Left forelimb (tissue), 1 donor: Measurements from ENCODE around the gene ERFE.
"Not testable (repeated sequence)": the region's sequence is repeated elsewhere in the genome, so short reads cannot be mapped to it uniquely, and the experiment has no call there.

Experiments used
- DNase-seq: peaks from one replicate; pipeline ENCODE4 v3.0.0-alpha.2; 2018; ENCODE audit warnings: low spot score

ERFE gene

DNA sequence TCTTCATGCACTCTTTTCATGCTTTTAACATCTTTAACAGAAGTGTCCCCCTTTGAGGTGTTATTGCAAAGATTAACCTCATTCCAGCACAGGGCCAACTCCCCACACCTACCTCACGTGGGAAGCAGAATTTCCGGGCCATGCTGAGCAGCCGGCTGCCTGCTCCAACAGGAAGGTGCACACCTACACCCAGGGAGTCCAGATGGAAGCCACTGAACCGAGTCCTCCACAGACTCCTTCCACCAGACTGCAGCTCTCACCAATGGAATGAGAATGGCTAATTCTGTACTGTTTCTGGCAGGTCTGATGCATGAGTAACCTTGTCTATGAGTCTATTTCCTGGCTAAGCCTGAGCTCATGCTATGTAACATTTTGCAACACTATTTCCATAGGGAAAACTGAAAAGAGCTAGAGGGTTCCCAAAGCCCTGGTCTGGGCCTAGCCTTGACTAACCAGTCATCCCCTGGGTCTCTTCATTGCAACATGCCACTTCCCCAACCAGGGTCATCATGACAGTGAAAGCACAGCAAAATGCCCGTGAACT, 11.0 kb downstream of the ERFE start:
- DNase-seq, result no peak

DNA sequence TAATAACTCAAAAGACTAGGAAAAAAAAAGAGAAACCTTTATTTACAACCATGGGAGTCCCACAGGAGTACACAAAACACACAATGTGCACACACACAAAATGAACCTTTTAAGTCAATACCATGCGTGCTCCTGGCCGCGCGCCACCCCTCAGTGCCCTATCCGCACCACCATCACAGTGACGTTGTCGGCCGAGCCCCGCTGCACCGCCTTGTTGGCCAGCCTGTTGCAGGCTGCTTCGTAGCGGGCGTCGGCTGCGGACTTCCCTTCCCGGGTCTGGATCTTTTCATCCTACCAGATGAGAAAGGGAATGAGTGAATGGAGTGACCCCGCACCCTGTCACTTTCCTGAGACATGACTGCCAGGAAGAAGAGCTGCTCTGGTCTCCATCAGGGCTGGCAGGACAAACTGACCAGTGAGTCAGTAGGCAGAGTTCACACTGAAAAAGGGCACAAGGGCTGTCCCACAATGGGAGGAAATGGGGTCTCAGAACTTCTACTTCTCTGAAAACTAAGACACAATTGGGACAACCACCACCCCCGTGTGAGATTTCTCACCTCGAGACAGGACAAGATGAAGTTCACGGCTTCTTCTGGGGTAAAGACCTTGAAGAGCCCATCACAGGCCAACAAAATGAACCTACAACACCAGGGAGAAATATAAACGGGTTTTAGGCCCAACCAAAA, 11.8 kb downstream of the ERFE start:
- no peak for DNase-seq

DNA sequence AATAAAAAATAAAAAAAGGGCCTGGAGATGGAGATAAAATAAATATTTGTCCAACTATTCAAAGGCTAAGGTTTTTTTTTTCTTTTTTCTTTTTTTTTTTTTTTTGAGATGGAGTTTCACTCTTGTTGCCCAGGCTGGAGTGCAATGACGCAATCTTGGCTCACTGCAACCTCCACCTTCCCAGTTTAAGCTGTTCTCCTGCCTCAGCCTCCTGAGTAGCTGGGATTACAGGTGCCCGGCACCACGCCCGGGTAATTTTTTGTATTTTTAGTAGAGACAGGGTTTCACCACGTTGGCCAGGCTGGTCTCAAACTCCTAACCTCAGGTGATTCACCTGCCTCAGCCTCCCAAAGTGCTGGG, 12.3 kb downstream of the ERFE start:
- not testable (repeated sequence) for DNase-seq

DNA sequence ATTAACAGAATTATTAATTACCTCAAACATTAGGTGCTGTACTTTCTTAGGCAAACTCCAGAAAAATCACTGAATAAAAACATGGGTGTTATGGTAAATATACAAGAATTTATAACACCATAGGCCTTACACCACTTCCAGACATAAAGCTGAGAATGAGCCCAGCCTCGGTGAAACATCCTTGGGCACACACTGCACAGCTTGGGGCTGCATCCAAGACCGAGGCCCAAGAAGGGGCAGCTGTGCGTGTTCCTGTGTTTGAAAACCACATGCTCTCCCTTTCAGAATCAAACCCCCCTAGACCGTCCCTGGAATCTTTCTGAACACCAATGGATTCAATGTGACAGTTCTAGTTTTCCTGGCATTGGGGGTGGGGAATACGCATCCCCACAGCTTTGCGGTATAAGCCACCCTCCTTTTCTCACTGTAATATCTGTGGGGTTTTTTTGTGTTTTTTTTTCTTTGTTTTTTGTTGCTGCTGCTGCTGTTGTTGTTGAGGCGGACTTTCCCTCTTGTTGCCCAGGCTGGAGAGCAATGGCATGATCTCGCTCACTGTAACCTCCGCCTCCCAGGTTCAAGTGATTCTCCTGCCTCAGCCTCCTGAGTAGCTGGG, 12.9 kb downstream of the ERFE start:
- DNase-seq, result no peak

DNA sequence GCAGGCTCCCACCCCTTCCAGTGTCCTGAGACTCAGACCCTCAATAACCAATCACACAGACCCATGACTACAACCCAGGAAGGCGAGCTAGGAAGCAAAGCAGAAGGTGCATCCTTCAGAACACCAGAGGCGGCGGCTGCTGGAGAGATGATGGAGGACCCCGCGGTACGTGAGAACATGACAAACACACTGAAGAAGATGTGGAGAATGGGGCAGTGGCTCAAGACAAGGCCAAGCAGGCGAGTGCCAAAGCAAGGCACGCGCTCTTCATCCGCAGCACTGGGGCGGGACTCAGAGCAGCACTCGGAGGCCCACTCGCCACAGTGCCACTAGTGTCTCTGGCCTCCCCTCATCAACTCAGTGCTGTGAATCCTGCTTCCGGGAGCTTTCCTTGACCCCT, 13.7 kb downstream of the ERFE start:
- DNase-seq, result no peak

DNA sequence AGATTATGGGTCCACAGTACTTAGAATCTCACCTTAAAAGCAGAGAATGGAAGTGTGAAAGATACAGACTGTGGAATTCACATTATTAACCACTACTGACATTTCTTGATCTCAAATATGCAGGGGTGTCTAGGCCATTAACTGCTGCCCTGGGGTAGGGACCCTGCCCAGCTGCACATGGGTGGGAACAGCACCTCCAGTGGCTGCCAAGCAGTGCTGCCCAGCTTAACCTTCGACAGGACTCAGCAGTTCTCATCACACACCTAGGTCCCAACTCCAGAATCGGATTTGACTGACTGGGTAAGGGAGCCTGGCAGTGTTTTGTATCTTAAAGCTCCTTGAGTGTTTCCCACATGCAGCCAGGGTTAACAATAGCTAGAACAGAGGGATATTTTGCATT, 14.9 kb downstream of the ERFE start:
- no peak for DNase-seq

DNA sequence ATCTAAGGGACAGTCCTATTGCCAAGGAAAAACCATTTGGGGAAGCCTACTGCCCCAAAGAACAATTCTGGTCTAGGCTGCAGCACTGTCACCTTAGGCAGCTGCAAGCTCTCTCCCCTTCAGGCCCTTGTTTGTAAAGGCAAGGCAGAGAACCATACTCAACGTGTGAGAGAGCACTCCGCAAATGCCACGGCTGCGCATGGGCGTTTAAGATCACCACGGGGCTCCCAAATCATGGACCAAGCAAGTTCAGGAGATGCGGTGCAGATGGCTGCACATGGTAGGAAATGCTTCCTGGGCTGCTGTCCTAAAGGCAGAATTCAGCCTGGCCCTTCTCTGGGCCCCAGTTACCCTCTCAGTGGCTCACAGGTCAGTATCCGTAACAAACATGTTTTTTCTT, 15.5 kb downstream of the ERFE start:
- no peak for DNase-seq

DNA sequence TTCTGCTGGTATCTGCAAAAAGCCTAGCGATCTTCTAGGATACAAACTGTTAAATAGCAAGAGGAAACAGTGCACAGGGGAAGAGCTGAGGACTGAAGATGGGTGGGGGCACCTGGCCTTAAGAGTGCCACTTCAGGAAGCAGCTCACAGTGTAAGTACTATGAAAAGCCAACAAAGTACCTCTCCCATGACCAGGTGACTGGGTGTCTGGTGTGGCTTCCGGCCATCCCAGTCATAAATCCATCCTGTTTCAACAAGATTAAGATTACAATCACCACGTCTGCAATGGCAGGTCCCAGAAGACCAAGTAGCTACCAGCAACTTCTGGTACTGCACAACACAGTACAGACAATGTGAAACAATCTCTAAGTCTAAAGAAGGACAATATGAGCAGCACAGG, 15.9 kb downstream of the ERFE start:
- DNase-seq, result no peak

DNA sequence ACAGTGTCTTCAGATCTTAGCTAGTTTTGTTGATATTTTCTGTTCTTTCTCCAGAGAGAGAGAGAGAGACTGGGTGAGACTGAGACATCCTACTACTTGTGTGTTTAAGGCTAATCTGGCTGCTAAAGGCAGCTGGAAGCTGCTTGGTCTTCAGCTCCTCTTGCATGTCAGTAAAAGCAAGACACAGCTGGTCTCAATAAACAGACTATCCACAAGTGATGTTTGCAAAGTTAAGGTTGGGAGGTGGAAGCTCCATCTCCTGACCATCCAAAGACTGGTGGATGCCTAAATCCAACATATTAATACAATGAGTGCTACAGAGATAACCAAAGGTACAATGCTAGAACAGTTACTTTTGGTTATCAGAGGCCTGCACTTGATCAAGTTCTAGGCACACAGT, 17.8 kb downstream of the ERFE start:
- DNase-seq, result no peak

DNA sequence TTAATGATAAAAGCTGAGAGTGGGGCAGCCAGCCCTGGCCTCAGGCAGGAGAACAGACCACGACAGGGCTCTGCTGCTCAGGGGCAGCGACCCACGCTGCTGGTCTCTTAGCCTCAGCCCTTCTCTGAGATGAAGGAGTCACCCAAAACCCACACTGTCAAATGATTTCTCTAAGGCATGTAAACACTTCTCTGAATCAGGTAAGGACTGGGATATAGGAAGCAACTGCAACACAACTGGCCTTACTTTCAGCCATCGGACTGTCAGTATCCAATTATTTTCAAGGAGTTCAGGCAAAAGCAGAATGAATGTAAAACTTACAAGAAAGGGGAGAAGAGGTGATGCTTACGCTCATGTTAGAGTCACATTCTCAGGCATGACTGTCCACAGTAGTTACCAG, 21.8 kb downstream of the ERFE start:
- no peak for DNase-seq

DNA sequence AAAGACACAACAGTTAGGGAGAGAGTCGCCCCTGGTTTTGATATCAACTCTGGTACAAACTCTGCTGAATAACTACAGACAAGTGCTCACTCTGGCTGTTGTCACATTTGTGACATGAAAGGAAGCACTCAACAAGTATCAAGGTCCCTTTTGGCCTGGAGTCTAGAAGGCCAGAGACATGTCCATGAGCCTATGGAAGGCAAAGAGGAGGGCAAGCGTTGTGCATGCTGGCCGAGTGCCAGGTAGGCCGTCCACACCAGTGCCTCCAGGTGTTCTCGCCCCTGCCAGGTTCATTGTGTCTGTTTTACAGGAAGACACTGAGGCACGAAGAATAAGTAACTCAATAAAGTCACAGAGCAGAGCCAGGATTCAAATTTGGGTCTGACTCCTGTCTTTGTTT, 23.6 kb downstream of the ERFE start:
- no peak for DNase-seq

DNA sequence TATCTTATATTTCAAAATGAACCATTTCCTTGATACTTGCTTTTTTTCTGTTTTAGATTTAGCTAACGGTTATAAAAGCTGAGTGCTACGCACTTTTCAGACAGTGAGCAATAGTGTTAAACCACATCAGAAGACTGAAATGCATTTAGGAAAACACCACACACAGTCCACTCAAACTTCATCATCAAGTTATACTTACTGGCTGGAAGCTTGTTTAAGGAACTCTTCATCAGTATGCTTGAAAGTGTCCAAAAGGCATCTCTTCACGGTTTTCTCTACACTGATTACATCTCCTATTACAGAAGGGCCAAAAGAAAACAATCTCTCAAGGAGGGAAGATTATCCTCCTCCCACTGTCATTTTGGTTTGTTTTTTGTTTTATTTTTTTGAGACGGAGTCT, 25.1 kb downstream of the ERFE start:
- no peak for DNase-seq

DNA sequence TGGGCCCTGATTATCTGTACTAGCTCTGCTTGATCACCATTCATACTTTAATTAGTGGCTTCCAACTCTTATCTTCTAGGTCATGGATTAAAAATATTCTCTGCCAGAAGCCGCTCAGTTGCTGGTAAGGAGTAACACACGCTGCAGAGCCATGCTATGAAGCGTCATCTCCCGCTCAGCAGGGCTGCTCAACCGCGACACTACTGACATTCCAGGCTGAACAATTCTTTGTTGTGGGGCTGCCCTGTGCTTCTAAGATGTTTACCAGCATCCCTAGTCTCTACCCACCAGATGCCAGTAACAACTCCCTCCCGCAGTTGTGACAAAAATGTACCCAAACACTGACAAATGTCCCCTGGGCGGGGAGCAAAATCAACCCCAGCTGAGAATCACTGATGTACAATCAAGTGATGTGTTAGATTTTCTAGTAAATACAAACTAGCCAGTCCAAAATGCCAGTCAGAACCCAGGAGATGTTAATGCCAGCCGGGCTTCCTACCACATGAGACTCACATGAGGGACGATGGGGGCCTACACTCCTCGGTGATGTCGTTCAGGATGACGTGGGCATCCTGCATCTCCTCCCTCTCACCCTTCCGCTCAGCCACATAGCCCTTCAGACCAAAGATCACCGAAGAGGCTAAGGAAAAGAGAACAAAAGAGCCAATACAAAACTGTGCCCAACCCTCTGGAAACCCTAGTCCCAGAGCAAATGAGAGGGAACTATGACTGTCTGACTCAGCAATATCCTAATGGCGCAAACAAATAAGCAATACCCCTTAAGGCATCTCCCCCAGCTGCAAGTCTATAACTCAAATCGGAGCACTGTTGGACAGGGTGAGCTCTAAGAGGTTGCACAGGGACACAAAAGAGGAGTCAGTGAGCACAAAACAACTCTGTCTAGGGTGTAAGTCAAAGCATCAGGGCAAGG, 29.1 kb downstream of the ERFE start:
- no peak for DNase-seq

DNA sequence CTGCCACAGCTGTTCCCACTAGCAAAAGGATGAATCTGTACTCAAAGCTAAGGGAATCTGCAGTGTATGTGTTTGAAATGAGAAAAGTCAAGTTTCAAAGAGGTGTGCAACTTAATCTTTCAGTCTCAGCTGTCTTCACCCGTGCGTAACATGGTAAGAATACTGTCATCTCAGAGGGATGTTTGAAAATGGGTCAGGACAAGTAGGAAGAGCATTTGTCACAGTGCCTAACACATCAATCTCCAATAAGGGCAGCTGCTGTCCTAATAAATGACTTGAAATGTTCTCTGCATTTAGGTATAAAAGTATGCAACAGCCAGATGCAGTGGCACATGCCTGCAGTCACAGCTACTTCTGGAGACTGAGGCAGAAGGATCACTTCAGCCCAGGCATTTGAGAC, 31.7 kb downstream of the ERFE start:
- DNase-seq, result no peak

DNA sequence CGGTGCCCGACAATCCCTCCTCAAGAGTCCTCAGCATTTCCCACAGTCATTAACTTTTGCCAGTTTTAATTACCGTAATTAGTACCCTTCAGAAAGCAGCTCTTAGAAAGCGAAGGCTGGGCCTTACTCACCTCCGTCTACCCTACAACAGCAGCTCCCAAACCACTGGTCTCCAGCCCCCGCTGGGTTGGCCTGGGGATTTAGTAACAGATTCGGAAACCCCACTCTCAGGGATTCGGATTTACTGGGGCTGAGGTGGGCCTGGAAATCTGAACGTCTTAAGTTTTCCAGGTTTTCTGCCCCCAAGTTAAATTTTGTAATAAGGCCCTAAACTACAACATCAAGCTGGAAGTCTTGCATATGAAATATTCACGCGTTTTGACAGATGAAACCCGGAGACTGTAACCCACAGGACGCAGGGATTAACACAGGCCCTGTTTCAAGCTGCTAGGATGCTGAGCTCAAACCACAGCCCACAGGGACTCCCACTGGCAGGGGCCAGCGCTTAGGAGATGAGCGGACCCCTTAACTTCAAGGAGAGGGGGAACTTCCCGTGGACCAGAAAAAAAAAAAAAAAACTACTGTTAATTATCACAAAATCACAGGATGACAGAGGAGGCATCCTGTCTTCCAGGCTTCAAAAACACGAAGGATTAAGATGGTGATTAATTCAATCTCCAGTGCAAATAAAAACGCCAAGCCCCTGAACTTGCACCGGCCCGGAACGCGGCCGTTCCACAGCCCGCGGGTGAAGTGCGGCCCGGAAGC, 43.7 kb downstream of the ERFE start:
- DNase-seq, result no peak

DNA sequence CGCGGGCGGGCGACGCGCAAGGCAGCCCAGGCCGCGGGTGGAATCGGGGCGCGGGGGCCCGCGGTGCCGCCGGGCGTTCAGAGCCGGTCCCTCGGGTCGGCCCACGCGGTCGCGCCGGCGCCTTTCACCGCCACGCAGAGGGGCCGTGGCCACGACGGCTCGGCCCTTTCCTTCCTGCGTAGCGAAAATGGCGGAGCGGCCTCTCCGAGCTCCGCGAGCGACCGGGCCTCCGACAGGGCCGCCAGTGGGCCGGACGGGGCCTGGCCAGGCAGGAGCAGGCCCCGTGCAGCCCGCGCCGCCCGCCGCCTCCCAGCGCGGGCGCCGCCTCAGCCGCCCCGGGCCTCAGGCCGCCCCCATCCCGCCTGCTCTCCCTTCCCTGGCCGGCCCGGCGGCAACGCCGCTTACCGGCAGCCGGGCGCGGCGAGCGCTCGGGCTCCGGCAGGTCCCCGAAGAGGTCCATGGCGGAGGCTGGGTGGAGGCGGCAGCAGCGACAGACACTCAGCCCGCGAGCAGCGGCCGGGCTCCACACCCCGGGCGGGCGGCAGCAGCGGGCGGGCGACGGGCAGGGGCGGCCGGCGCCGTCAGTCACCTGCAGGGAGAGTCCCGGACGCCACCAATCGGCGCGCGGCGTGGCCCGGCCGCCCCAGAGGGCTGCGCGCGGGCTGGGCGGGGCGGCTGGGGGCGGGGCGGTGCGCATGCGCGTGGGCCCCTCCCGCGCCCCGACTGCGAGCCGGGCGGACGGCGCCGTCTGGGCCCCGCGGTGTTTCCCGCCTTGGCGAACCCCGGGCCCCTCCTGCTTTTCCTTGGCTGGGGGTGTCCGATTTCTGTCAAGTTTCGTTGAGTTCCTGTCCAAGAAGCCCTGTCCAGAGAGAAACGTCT, 44.6 kb downstream of the ERFE start, which contains the start of gene ILKAP:
Gene ILKAP (minus strand): TSS at position 602 of the 879 bp plus-strand sequence. CDS start 142 bp downstream, at position 460.
- DNase-seq, result peak; percentile 95

DNA sequence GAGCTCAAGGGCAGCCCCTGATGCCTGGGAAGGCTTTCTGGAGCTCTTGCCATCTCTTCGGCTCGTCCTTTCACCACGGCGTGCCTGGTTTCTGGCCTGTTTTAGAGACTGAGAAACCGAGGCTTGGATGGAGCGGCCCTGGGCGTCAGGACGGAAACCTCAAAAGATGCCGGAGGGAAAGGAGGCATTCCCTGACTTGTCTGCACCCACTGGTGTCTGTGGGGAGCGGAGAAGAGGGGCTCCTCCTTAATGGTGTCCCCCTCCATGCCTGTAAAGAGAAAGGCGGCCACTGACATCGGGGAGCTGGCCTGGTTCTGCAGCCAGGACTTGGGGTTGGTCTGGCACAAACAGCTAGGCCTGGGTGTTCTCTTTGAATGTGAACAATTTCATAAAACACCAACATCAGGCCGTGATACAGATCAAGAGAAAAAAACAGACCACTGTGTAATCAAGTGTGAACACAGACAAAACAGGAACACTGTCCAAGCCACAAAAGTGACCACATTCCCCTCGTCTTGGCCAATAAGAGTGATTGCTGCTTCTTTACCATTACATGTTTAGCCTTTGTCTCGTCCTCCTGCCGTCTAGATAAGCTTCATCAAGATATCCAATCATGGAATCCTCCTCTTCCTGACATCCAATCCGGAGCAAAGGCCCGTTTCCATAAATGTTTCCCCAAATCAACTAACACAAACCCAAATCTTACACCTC, 45.4 kb downstream of the ERFE start:
- peak; percentile 75 for DNase-seq

DNA sequence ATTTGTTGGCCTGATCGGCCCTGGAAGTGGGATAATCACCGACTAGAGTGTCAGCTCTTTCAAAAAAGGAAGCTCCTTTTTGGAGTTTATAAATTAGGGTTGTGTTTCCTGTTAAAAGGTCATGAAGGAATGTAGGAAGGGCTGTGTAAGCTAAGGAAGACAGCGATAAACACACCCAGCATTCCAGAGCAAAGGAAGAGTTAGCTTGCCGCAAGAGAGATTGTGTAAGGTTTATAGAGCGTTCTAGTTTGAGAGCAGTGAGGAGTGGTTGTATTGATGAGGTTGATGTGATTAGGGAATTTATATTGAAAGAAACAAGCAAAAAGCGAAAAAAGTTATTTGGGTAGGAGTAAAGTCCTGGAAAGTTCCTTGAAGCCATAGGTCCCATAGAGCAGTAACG, 48.2 kb downstream of the ERFE start:
- DNase-seq, result no peak

DNA sequence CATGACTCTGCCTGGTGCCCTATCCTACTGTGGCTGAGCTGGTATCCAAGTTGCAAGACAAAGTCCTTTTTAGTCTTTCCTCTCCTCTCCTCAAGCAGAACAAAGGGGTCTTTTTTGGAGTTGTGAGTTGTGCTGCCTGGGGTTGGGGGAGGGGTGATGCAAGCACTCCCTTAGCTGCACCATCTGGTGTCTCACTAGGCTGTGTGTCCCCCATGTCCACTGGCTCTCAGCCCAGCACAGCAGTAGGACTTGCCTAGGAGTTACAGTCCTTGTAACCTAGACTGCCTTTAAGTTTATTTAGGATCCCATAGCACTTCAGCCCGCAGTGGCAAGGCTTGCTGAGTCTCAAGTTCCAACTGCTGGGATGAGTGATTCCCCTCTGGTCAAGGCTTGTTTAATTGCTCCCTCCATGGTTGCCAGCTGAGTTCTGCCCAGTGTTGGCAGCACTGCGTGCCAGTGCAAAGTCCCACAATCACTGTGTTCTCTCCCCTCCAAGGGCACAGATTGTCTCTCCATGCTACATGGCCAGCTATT, 57.9 kb downstream of the ERFE start:
- DNase-seq, result no peak
